NCI-H69 (cell line): Measurements from ENCODE around the gene BCAP29.

Experiments
- DNase-seq: peaks from one replicate; lab custom pipeline; 2025; lab: John Stamatoyannopoulos, UW

BCAP29 gene

GRCh38 chr7:107667341-107667740 lies 87.3 kb downstream of the BCAP29 start:
- DNase-seq = no peak

- DNase-seq = no peak
Observed at GRCh38 chr7:107668296-107668695, 88.2 kb downstream of the BCAP29 start.
